ENCODE measurements around the gene ARL13B. TPM values are rescaled to one million over a fixed set of nuclear protein-coding genes. Genes with fewer than 3 reads are reported as not detected.
"Not testable (repeated sequence)": the region's sequence is repeated elsewhere in the genome, so short reads cannot be mapped to it uniquely, and the experiment has no call there.

Gene ARL13B
- total RNA-seq, 1 experiment from 2014 or later, result 2.5 TPM

DNA sequence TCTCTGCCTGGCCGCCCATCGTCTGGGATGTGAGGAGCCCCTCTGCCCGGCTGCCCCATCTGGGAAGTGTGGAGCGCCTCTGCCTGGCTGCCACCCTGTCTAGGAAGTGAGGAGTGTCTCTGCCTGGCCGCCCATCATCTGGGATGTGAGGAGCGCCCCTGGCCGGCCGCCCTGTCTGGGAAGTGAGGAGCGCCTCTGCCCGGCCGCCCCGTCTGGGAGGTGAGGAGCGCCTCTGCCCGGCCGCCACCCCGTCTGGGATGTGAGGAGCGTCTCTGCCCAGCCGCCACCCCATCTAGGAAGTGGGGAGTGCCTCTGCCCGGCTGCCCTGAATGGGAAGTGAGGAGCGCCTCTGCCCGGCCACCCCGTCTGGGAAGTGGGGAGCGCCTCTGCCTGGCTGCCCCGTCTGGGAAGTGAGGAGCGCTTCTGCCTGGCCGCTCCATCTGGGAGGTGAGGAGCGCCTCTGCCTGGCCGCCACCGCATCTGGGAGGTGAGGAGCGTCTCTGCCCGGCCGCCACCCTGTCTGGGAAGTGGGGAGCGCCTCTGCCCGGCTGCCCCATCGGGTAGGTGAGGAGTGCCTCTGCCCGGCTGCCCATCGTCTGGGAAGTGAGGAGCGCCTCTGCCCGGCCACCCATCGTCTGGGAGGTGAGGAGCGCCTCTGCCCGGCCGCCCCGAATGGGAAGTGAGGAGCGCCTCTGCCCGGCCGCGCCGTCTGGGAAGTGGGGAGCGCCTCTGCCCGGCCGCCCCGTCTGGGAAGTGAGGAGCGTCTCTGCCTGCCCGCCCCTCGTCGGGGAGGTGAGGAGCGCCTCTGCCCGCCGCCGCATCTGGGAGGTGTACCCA is 64.4 kb downstream of the ARL13B start:
- DNase-seq (ENCODE audit: low read depth); in situ Hi-C loops (cut with HindIII; ENCODE audit: low pct_unique_long_range_greater_than_20kb, low sequenced_read_pairs): not testable (repeated sequence)

DNA sequence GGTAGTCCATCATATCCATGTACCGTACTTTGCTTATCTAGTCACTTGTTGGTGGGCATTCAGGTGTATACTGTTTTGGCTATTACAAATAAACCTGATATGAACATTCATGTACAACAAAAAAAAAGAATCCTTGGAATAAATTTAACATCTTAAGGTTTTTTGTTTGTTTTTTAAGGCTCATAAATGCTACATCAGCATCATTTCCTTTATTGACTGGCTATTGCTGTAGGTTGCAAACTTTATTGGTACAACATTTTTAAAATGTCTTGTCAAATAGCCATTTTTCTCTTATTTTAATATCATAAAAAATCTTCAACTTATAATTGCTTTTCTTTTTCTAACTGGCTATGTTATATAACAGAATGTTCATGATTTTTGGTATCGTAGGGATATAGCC is 66.6 kb downstream of the ARL13B start:
- in situ Hi-C loops (cut with HindIII; ENCODE audit: low pct_unique_long_range_greater_than_20kb, low sequenced_read_pairs), result no loop called here
- no peak for DNase-seq (ENCODE audit: low read depth)

DNA sequence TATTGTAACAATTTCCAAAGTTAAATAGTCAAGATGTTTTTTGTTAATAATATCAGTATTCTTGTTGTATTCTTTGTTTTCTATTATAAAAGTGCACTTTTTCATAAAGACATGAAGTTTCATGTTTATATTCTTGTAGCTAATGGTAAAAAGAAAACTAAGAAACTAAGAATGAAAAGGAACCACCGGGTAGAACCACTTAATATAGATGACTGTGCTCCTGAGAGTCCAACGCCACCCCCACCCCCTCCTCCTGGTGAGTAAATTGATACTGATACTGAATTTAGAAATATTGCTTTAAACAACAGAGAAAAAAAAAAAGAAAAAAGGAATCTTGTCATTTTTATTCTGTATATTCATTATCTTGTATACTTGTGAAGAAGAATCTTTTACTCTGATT is 69.3 kb downstream of the ARL13B start:
- no peak for DNase-seq (ENCODE audit: low read depth)
- in situ Hi-C loops (cut with HindIII; ENCODE audit: low pct_unique_long_range_greater_than_20kb, low sequenced_read_pairs), result no loop called here

DNA sequence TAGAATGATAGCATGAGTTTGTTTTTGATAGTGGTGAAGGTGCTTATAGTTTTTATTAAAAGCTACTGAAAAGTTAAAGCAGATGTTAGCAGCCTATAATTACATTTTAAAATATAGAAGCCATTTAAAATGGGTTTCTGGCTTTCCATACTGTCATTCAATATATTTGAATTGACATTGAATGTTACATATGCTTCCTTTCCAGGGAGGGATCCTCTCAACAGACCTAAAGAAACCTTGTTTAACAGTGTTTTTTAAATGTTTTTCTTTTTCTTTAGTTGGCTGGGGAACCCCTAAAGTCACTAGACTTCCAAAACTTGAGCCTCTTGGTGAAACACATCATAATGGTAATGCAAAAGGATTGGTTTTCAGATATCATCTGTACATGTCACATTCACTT is 70.6 kb downstream of the ARL13B start:
- DNase-seq (ENCODE audit: low read depth), result no peak
- in situ Hi-C loops (cut with HindIII; ENCODE audit: low pct_unique_long_range_greater_than_20kb, low sequenced_read_pairs), result no loop called here

DNA sequence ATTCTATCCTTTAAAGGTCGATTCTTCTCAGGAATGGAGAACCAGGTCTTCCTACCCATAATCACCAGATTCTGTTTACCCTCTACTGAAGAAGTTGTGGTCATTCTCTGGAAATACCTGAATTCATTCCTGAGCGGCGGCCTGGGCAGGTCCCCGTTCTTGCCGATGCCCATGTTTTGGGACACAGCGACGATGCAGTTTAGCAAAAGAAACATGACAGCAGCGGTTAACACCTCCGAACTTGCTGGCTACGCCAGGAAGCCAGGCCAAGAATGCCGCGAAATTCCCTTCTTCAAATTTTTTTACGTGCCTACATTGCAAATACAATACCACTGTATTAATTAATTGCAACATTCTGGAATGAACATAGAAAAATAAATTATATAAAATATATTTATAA is 81.3 kb downstream of the ARL13B start:
- DNase-seq (ENCODE audit: low read depth), result no peak
- in situ Hi-C loops (cut with HindIII; ENCODE audit: low pct_unique_long_range_greater_than_20kb, low sequenced_read_pairs), result no loop called here

DNA sequence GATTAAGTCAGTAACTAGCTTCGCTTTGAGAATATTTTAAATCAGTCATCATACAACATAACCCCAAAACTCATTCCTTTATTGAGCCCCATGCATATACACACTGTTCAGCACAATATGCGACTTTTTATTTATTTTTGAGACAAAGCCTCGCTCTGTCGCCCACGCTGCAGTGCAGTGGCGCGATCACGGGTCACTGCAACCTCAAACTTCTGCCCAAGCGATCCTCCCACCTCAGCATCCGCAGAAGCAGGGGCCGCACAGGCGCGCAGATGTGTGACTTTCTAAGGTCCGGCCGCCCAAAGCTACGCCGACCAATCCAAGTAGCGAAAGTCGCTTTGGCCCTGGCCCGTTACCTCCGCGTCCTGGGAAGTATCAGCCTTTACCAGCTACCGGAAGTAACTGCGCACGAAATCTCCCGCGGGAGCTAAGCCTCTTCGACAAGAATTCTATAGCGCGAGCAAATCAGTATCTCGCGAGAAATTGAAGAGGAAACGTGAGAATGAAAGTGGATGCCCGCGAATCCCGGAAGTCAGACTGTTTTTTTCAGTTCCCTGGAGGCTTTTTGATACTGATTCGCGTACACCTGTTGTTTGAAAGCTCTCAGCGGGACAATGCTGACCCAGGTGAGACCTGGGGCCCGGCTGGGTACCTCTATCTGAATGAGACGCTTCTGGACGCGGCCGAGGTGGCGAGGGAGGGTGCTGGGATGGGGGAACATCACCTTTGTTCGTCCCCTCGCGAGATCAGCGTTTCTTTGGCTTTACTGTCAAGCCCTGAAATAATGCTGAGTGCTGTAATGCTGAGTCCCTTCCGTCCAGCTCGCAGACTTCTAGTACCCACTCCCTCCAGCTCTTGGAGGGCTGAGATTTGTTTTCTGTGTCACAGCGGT is 82.8 kb downstream of the ARL13B start, which contains the start of the genes DHFR2 and NSUN3:
Gene DHFR2, minus strand, starts transcription at position 404 of the 892 bp plus-strand sequence. CDS start 1,405 bp downstream, outside the sequence.
Gene NSUN3, plus strand, starts transcription at position 549 of the 892 bp plus-strand sequence. Its CDS starts 66 bp downstream, at position 615.
- in situ Hi-C loops (cut with HindIII; ENCODE audit: low pct_unique_long_range_greater_than_20kb, low sequenced_read_pairs), result no loop called here

DNA sequence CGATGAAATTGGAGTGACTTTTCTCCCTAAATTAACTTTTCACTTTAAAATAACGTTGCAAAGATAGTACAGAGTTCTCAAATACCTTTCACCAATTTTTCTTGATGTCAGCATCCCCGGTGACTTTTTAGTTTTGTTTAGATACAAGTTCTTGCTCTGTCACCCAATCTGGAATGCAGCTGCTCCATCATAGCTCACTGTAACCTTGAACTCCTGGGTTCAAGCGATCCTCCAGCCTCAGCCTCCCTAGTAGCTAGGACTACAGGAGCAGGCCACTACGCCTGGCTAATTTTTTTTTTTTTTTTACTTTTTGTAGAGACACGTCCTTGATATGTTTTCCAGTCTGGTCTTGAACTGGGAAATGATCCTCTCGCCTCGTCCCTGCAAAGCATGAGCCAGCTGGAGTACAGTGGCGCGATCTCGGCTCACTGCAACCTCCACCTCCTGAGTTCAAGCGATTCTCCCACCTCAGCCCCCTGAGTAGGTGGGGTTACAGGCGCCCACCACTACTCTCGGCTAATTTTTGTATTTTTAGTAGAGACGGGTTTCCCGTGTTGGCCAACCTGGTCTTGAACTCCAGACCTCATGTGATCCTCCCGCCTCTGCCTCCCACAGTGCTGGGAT is 83.7 kb downstream of the ARL13B start:
- in situ Hi-C loops (cut with HindIII; ENCODE audit: low pct_unique_long_range_greater_than_20kb, low sequenced_read_pairs), result no loop called here
- no peak for DNase-seq (ENCODE audit: low read depth)

More for the DNA sequence above, 82.8 kb downstream of the ARL13B start, which contains the start of the genes DHFR2 and NSUN3:
- DNase-seq (ENCODE audit: low read depth), result peak; percentile 93

DNA sequence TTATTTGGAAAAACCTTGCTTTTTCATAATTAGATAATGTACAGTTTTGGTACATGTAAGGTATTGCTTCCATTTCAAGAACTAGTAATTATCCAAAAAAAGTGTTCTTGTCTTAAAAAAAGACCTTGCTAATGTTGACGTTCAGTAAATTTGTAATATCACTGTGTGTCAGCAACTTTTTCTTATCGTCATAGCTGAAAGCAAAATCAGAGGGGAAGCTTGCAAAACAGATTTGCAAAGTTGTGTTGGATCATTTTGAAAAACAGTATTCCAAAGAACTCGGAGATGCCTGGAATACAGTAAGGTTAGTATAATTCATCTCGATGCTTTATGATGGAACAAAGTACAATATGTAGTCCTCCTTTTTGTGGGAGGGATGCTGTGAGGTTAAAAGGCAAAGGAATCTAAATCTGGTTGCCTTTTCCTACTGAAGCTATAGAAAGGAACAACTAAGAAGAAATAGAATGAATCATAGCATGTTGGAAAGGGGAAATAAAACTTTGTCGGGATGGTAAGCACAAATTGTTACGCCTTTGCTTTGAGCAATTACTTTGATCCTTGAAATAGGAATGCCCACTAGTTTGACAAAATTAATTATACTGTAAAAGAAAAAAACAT is 84.4 kb downstream of the ARL13B start:
- in situ Hi-C loops (cut with HindIII; ENCODE audit: low pct_unique_long_range_greater_than_20kb, low sequenced_read_pairs), result no loop called here
- DNase-seq (ENCODE audit: low read depth), result no peak

DNA sequence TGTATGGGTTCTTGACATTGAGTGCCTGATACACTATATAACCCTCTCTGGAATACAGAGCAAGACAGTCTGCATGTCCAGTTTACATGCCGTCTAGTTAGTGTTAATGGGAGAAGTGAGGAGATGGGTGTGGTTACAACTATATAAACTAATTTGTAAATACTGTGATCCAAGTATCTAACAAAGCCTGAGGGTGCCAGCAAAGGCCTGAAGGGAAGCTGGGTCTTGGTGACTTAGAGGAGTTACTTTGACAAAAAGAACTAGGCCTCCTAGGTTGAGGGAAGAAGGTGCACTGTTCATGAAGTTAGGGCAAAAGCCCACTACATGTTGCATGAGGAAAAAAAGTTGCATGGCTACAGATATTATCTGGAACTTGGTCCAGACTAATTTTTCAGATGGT is 85.2 kb downstream of the ARL13B start:
- in situ Hi-C loops (cut with HindIII; ENCODE audit: low pct_unique_long_range_greater_than_20kb, low sequenced_read_pairs), result no loop called here
- DNase-seq (ENCODE audit: low read depth), result no peak

DNA sequence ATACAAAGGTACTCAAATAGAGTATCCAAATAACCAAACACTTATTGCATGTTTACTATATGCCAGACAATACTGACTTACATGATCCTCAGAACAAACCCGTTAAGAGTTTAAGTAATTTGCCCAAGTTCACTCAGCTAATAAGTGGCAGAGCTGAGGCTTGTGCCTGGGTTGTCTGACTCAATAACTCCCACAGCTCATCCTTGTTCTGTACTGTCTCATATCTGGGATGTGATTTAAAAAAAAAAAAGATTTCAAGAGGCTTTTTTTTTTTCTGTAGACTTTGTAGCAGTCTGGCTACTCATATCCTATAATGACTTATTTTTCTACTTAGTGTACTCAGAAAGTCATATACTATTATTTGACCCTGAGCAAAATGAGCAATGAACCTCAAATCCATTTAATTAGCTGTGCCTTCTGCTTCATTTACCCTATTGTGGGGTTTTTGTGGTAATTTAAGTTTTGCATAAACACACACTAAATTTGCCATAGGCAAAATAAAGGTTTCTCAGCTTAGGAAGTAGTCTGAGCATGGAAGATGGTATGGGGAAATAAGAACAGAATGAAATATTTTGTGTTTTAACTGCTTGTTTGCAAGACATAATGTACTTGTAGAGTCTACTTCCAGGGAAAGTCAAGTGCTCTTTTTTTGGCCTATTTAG is 86.0 kb downstream of the ARL13B start:
- DNase-seq (ENCODE audit: low read depth), result no peak
- in situ Hi-C loops (cut with HindIII; ENCODE audit: low pct_unique_long_range_greater_than_20kb, low sequenced_read_pairs), result no loop called here

DNA sequence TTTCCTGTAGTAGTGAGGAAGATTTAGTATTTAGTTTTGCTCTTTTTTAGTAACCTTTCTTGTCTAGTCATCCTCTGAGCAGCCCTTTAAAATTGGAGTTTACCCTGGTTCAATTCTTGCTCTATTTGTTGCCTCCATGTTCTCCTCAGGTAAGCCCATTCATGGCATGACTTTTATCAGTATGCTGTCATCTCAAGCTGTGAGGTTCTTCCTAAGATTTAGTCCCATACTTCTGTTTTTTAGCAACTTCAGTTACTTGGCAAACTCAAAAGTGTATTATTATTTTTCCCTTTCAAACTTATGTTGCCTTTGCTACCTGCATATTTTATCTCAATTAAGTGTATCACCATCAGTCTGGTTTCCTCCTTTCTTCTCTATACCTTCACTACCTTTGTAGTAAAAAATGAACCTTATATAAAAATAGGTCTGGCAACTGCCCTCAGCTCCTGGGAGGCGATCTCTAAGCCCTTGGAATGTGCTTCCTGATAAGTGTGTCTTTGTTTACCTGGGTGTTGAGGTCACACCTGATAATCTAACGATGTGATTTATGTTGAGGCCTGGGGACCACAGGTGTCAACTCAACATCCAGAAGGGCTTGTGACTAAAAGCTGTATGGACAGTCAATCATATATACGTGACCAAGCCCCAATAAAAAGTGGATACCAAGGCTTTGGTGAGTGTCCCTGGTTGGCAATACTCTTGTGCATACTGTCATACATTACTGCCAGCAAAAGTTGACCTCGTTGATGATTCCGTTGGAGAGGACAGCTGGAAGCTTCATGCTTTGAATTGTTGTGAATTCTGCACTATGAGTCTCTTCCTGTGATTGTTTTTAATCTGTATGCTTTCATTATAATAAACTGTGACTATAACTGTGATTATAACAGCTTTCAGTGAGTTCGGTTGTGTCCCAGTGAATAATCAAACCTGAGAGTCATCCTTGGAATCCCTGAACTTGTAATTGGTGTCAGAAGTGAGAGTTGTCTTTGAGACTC is 86.8 kb downstream of the ARL13B start:
- no peak for DNase-seq (ENCODE audit: low read depth)
- in situ Hi-C loops (cut with HindIII; ENCODE audit: low pct_unique_long_range_greater_than_20kb, low sequenced_read_pairs), result no loop called here

DNA sequence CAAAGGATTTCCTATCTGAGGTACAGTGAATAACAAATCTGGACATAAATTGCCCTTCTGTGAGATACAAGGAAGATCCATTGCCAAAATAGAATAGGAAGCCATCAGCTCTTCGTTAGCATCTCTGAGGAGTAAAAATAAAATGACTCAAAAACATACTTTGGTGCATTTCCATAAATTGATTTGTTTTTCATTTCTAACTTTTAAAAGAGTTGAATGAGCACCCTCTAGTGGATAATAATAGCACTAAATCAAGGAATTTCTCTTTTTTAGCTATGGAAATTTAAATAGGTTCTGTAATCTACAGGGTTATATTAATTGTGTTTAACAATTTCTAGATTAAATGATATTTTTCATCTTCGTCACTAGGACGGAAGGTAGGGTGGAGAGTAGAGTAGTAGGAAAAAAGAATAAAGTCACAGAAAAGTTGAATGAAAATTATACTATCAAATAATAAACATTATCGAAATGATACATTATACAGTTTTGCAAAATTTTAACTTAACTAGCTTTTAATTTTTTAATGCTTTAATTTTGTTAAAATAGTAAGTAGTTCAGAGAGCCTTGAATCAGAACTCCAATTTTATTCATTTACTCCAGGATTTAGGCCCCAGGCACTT is 89.3 kb downstream of the ARL13B start:
- in situ Hi-C loops (cut with HindIII; ENCODE audit: low pct_unique_long_range_greater_than_20kb, low sequenced_read_pairs), result no loop called here
- DNase-seq (ENCODE audit: low read depth), result no peak

DNA sequence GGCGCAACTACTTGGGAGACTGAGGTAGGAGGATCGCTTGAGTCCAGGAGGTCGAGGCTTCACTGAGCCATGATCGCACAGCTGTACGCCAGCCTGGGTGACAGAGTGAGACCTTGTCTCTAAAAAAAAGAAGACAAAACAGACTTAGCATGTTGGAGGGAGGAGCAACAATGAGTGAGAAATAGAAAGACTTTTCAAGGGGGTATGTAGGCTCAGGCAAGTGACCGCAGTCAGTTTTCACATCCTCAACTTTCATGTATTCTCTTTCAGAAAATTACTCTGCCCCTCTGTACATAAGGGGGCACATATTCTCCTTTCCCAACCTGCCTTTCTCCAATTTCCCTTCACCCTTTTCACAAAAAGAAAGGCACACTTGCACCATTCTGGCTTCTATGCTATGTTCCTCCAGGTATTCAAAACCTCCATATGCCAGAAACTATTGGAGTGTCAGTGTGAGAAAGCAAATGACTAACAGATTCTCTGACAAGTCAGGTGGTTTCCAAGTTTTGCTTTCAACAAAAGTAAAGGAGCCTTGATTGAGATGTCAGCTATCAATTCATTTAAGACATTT is 90.5 kb downstream of the ARL13B start:
- in situ Hi-C loops (cut with HindIII; ENCODE audit: low pct_unique_long_range_greater_than_20kb, low sequenced_read_pairs), result loop anchor here (10.0 kb wide), 1 partner anchor 56 kb away; no protein-coding TSS in a partner anchor
- DNase-seq (ENCODE audit: low read depth), result no peak

DNA sequence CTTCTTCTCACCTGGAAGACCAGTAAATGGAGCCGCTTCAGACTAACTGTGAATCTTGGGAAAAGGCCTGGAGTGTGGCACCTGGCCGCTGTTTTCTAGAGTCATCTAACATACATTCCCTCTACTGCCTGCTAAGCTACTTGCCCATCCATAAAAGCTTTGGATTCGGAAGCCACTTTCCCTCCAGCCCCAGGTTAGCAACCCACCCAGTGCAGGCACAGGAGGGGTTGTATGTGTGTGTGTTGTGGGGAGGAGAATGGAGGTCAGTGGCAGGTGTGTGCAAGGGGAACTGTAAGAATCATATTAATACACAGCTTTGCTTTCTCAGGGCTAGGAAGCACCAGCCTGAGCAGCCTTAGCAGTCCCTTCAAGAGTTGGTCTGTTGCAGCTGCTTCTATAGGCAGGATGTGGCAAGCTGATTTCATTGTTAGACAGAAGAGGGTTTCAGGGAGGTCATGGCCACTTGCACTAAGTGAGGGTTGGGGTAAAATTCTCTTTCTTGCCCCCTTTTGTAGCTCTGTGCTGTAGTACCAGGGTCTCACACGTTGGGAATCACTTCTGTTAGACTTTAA is 91.8 kb downstream of the ARL13B start:
- no peak for DNase-seq (ENCODE audit: low read depth)
- in situ Hi-C loops (cut with HindIII; ENCODE audit: low pct_unique_long_range_greater_than_20kb, low sequenced_read_pairs), result loop anchor here (10.0 kb wide), 1 partner anchor 57 kb away; no protein-coding TSS in a partner anchor

DNA sequence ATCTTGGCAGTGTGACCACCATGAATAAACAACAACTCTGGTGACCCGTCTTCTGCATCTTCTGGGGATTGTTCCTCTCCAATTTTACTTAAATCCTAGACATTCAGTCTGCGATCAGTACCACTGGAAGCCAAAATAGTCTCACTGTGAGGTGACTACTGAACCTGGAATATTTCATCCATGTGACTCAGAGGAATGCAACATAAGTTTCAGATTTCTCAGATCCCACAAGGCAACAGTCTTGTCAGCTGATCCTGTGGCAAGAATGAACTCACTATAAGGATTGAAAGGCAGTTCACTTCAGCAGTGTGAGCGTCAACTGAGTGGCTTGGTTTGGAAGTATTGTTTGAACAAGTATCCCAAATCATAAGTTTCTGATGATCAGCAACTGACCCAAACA is 96.1 kb downstream of the ARL13B start:
- in situ Hi-C loops (cut with HindIII; ENCODE audit: low pct_unique_long_range_greater_than_20kb, low sequenced_read_pairs), result loop anchor here (10.0 kb wide), 1 partner anchor 61 kb away; no protein-coding TSS in a partner anchor
- DNase-seq (ENCODE audit: low read depth), result no peak

Measured in Caki2 (cell line).